GM23338 (cell line): Measurements from ENCODE around the gene MYPOP. TPM values are rescaled to one million over a fixed set of nuclear protein-coding genes. Genes with fewer than 3 reads are reported as not detected.
A peak's percentile ranks its signal among the peaks of the same experiment; 100 is the strongest.

ENCODE experiments used
- ATAC-seq: fragments of 200-7000 bp; cut with Tn5 transposase; 3 replicates; pipeline ENCODE4 v1.9.1; 2020
- DNase-seq: peaks from one replicate; pipeline ENCODE4 v3.0.0-alpha.2; 2015; ENCODE audit warnings: low spot score
- H2AFZ ChIP-seq: fragments of 200-600 bp; sonication (generic); 2 replicates; pipeline ENCODE4 v1.8.0; 2016; ENCODE audit warnings: antibody characterized with exemption, mild to moderate bottlenecking, moderate library complexity
- H3F3A ChIP-seq: fragments of 200-600 bp; sonication (generic); replicated peaks from 2 replicates; pipeline ENCODE4 v1.8.0; 2017; ENCODE audit warnings: antibody characterized with exemption, mixed run types, low read depth
- H3K27ac ChIP-seq: fragments of 200-600 bp; sonication (generic); 2 replicates; pipeline ENCODE4 v1.6.1; 2016; ENCODE audit warnings: low read depth
- H3K27me3 ChIP-seq: fragments of 200-600 bp; sonication (generic); 2 replicates; pipeline ENCODE4 v1.8.0; 2016; ENCODE audit warnings: mild to moderate bottlenecking, mixed run types, moderate library complexity; ENCODE audit not compliant: insufficient read depth
- H3K36me3 ChIP-seq: fragments of 200-600 bp; sonication (generic); 2 replicates; pipeline ENCODE4 v1.8.0; 2016; ENCODE audit warnings: mild to moderate bottlenecking; ENCODE audit not compliant: insufficient read depth
- H3K4me1 ChIP-seq: fragments of 200-600 bp; sonication (generic); 2 replicates; pipeline ENCODE4 v1.8.0; 2016; ENCODE audit warnings: mild to moderate bottlenecking, moderate library complexity; ENCODE audit not compliant: insufficient read depth
- H3K4me2 ChIP-seq: fragments of 200-600 bp; sonication (generic); 2 replicates; pipeline ENCODE4 v1.7.1; 2017; ENCODE audit warnings: mixed run types
- H3K4me3 ChIP-seq: fragments of 200-600 bp; sonication (generic); 2 replicates; pipeline ENCODE4 v1.6.1; 2016; ENCODE audit warnings: mixed run types
- H3K79me2 ChIP-seq: fragments of 200-600 bp; sonication (generic); replicated peaks from 2 replicates; pipeline ENCODE4 v1.8.0; 2017; ENCODE audit warnings: mild to moderate bottlenecking; ENCODE audit not compliant: insufficient read depth
- H3K9me2 ChIP-seq: fragments of 200-600 bp; sonication (generic); 2 replicates; pipeline ENCODE4 v1.8.0; 2017; ENCODE audit not compliant: insufficient read depth
- H4K20me1 ChIP-seq: fragments of 200-600 bp; sonication (generic); replicated peaks from 2 replicates; pipeline ENCODE4 v1.8.0; 2017; ENCODE audit warnings: mild to moderate bottlenecking; ENCODE audit not compliant: insufficient read depth
- H3K27ac Mint-ChIP-seq: 2 replicates; pipeline ENCODE4 v1.8.0; 2020; ENCODE audit warnings: inconsistent platforms, mild to moderate bottlenecking, moderate library complexity, mixed read lengths
- H3K27me3 Mint-ChIP-seq: 3 replicates; pipeline ENCODE4 v1.8.0; 2022; ENCODE audit warnings: low read depth, mild to moderate bottlenecking, moderate library complexity, mixed read lengths, inconsistent platforms; ENCODE audit not compliant: insufficient read depth, poor library complexity
- H3K36me3 Mint-ChIP-seq: 3 replicates; pipeline ENCODE4 v1.8.0; 2021; ENCODE audit warnings: low read depth, mild to moderate bottlenecking, inconsistent platforms, moderate library complexity, mixed read lengths
- H3K4me1 Mint-ChIP-seq: 3 replicates; pipeline ENCODE4 v1.8.0; 2020; ENCODE audit warnings: mild to moderate bottlenecking, inconsistent platforms, mixed read lengths
- H3K4me3 Mint-ChIP-seq: 3 replicates; pipeline ENCODE4 v1.8.0; 2021; ENCODE audit warnings: moderate library complexity, mild to moderate bottlenecking, inconsistent platforms, mixed read lengths
- H3K9me3 Mint-ChIP-seq: 3 replicates; pipeline ENCODE4 v1.8.0; 2020; ENCODE audit warnings: moderate library complexity, mild to moderate bottlenecking, inconsistent platforms, mixed read lengths
- CREB1 ChIP-seq: fragments of 250-450 bp; sonication (Bioruptor Pico); IDR thresholded peaks from 2 replicates; pipeline ENCODE4 v1.5.0; 2020; ENCODE audit warnings: low read depth, mild to moderate bottlenecking, moderate library complexity
- CTCF ChIP-seq, 2 experiments: fragments of 200-600 bp in 1 of 2; sonication (generic) in 1 of 2; conservative IDR thresholded peaks; 2 replicates each; pipeline versions ENCODE4 v1.5.1 to v1.6.1; 2016 to 2017; ENCODE audit warnings: antibody characterized with exemption in 2 of 2, low read depth in 2 of 2, mild to moderate bottlenecking in 2 of 2, moderate library complexity in 1 of 2
- ETS1 ChIP-seq: IDR thresholded peaks from 2 replicates; pipeline ENCODE4 v1.6.1; 2016; ENCODE audit warnings: antibody characterized with exemption
- EZH2phosphoT487 ChIP-seq: fragments of 200-600 bp; sonication (generic); IDR thresholded peaks from one replicate; pipeline ENCODE4 v1.8.1; 2018; ENCODE audit warnings: antibody characterized with exemption; ENCODE audit not compliant: unreplicated experiment
- POLR2AphosphoS5 ChIP-seq: IDR thresholded peaks from 2 replicates; pipeline ENCODE4 v1.6.1; 2016; ENCODE audit warnings: antibody characterized with exemption, low read depth
- STAT1 ChIP-seq: IDR thresholded peaks from one replicate; pipeline ENCODE4 v1.6.1; 2016; ENCODE audit warnings: antibody characterized with exemption; ENCODE audit not compliant: unreplicated experiment
- polyA plus RNA-seq: library from polyadenylated mRNA; unstranded; fragments of >200 nt; fragmentation: Nextera tagmentation; extraction: Ambion mirVana; gene quantifications from 2 replicates; pipeline ENCODE4 v1.2.1, GENCODE V29; 2016
- total RNA-seq: library from RNA; depleted of rRNA; stranded (reverse); fragments of >200 nt; shearing (Covaris generic); gene quantifications from 2 replicates; pipeline ENCODE4 v1.2.3, GENCODE V29; 2014
- TF ChIP-seq, protein P1 (sequence below): fragments of 250-450 bp; sonication (Bioruptor Pico); IDR thresholded peaks from 2 replicates; pipeline ENCODE4 v1.5.0; 2020; ENCODE audit warnings: mild to moderate bottlenecking, moderate library complexity

Gene MYPOP
- total and polyA plus RNA-seq, 2 experiments from 2014 or later = 3.0 to 6.9 TPM

DNA sequence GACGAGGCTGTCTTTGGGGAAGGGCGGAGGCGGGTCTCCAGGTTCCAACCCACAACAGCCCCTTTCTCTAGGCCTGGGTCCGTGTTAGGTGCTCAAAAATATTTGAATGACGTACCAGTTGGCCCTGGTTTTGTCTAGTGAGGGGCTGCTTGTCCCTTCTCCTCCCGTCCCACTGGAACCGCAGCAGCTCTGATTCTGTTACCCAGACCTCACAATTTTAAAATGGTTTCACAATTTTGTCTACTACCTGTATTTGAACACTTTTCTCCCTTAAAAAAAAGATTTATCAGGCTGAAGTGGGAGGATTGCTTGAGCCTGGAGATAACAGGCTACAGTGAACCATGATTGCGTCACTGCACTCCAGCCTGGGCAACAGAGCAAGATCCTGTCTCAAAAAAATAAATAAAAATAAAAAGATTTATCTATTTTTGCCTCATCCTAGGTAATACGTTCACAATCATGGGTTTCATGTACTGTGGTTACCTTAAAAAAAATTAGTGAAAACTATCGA lies 15.2 kb downstream of the MYPOP start:
- peaks cover 13% of the 10 kb centered on the region for H3K4me1 ChIP-seq
- ATAC-seq (no peak), DNase-seq (peak; percentile 79)
- H3K79me2 ChIP-seq = 0 out of 2 replicates have a peak, but pooled peaks cover 5% of the 10 kb centered on the region
- no peaks in the 10 kb centered on the region for H3K9me2 ChIP-seq
- peak overlapping the region; percentile 73 for H3K27ac ChIP-seq
- H3K4me2 ChIP-seq = peak overlapping the region; percentile 81
- H3K27ac Mint-ChIP-seq = peak overlapping the region; percentile 99
- TF ChIP-seq CREB1 (CRISPR knock-in tag) (peak; percentile 4; the same call in 1 of the 2 replicates), STAT1 (no peak)
- TF ChIP-seq, protein P1, sequence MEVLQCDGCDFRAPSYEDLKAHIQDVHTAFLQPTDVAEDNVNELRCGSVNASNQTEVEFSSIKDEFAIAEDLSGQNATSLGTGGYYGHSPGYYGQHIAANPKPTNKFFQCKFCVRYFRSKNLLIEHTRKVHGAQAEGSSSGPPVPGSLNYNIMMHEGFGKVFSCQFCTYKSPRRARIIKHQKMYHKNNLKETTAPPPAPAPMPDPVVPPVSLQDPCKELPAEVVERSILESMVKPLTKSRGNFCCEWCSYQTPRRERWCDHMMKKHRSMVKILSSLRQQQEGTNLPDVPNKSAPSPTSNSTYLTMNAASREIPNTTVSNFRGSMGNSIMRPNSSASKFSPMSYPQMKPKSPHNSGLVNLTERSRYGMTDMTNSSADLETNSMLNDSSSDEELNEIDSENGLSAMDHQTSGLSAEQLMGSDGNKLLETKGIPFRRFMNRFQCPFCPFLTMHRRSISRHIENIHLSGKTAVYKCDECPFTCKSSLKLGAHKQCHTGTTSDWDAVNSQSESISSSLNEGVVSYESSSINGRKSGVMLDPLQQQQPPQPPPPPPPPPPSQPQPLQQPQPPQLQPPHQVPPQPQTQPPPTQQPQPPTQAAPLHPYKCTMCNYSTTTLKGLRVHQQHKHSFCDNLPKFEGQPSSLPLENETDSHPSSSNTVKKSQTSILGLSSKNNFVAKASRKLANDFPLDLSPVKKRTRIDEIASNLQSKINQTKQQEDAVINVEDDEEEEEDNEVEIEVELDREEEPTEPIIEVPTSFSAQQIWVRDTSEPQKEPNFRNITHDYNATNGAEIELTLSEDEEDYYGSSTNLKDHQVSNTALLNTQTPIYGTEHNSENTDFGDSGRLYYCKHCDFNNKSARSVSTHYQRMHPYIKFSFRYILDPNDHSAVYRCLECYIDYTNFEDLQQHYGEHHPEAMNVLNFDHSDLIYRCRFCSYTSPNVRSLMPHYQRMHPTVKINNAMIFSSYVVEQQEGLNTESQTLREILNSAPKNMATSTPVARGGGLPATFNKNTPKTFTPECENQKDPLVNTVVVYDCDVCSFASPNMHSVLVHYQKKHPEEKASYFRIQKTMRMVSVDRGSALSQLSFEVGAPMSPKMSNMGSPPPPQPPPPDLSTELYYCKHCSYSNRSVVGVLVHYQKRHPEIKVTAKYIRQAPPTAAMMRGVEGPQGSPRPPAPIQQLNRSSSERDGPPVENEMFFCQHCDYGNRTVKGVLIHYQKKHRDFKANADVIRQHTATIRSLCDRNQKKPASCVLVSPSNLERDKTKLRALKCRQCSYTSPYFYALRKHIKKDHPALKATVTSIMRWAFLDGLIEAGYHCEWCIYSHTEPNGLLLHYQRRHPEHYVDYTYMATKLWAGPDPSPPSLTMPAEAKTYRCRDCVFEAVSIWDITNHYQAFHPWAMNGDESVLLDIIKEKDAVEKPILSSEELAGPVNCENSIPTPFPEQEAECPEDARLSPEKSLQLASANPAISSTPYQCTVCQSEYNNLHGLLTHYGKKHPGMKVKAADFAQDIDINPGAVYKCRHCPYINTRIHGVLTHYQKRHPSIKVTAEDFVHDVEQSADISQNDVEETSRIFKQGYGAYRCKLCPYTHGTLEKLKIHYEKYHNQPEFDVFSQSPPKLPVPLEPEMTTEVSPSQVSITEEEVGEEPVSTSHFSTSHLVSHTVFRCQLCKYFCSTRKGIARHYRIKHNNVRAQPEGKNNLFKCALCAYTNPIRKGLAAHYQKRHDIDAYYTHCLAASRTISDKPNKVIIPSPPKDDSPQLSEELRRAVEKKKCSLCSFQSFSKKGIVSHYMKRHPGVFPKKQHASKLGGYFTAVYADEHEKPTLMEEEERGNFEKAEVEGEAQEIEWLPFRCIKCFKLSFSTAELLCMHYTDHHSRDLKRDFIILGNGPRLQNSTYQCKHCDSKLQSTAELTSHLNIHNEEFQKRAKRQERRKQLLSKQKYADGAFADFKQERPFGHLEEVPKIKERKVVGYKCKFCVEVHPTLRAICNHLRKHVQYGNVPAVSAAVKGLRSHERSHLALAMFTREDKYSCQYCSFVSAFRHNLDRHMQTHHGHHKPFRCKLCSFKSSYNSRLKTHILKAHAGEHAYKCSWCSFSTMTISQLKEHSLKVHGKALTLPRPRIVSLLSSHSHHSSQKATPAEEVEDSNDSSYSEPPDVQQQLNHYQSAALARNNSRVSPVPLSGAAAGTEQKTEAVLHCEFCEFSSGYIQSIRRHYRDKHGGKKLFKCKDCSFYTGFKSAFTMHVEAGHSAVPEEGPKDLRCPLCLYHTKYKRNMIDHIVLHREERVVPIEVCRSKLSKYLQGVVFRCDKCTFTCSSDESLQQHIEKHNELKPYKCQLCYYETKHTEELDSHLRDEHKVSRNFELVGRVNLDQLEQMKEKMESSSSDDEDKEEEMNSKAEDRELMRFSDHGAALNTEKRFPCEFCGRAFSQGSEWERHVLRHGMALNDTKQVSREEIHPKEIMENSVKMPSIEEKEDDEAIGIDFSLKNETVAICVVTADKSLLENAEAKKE = no peak
- peak overlapping the region; percentile 25; the same call in 1 of the 2 replicates for H2AFZ ChIP-seq
- no peaks in the 10 kb centered on the region for H3K36me3 ChIP-seq
- peaks cover 2% of the 10 kb centered on the region; the same call in 1 of the 3 replicates for H3K9me3 Mint-ChIP-seq
- H3K4me3 Mint-ChIP-seq = peak overlapping the region; percentile 95
- H3K27me3 ChIP-seq = no peaks in the 10 kb centered on the region
- H3K27me3 Mint-ChIP-seq = peaks cover 17% of the 10 kb centered on the region
- peaks cover 15% of the 10 kb centered on the region; the same call in 1 of the 2 replicates for H3F3A ChIP-seq
- H3K36me3 Mint-ChIP-seq = peaks cover 8% of the 10 kb centered on the region
- H4K20me1 ChIP-seq = peaks cover 4% of the 10 kb centered on the region; the same call in 1 of the 2 replicates
- peak overlapping the region; percentile 71 for H3K4me3 ChIP-seq
- peaks cover 12% of the 10 kb centered on the region; the same call in 2 of the 3 replicates for H3K4me1 Mint-ChIP-seq

GRCh38 chr19:45886427-45887199 lies 15.8 kb downstream of the MYPOP start:
- H3K27ac ChIP-seq = peak overlapping the region; percentile 73
- H3K36me3 ChIP-seq = no peaks in the 10 kb centered on the region
- H3K4me3 ChIP-seq = peak overlapping the region; percentile 71
- 0 out of 2 replicates have a peak, but pooled peaks cover 5% of the 10 kb centered on the region for H3K79me2 ChIP-seq
- H3K27me3 Mint-ChIP-seq = peaks cover 18% of the 10 kb centered on the region
- H3K4me1 ChIP-seq = peaks cover 20% of the 10 kb centered on the region
- H3K27me3 ChIP-seq = no peaks in the 10 kb centered on the region
- peaks cover 2% of the 10 kb centered on the region; the same call in 1 of the 3 replicates for H3K9me3 Mint-ChIP-seq
- peak; percentile 52 for ATAC-seq
- H3K4me1 Mint-ChIP-seq = peaks cover 16% of the 10 kb centered on the region
- peak; percentile 98 for DNase-seq
- H3F3A ChIP-seq = peaks cover 16% of the 10 kb centered on the region; the same call in 1 of the 2 replicates
- H3K9me2 ChIP-seq = no peaks in the 10 kb centered on the region
- peak; percentile 92 for TF ChIP-seq CREB1 (CRISPR knock-in tag)
- peak; percentile 94 for TF ChIP-seq ETS1
- no peak for TF ChIP-seq CTCF (conservative IDR thresholded peaks at IDR 0.05; ENCODE audit: low read depth in 2 of 2)
- TF ChIP-seq POLR2AphosphoS5 = peak; percentile 65
- no peak for TF ChIP-seq EZH2phosphoT487
- peak overlapping the region; percentile 81 for H3K4me2 ChIP-seq
- H2AFZ ChIP-seq = peak overlapping the region; percentile 84
- H3K36me3 Mint-ChIP-seq = peaks cover 8% of the 10 kb centered on the region
- H3K4me3 Mint-ChIP-seq = peak overlapping the region; percentile 95
- 0 out of 2 replicates have a peak, but pooled peaks cover 4% of the 10 kb centered on the region for H4K20me1 ChIP-seq
- H3K27ac Mint-ChIP-seq = peak overlapping the region; percentile 99
